NB4 (cell line): ENCODE data around the gene SPEG.

Experiments used
- DNase-seq: peaks from one replicate; pipeline ENCODE4 v3.0.0; 2010; ENCODE audit warnings: low read depth
- H3K4me3 ChIP-seq: one replicate; pipeline ENCODE4 v1.5.1; 2011; ENCODE audit warnings: mild to moderate bottlenecking, low read depth, low read length, moderate library complexity
- CTCF ChIP-seq: IDR thresholded peaks from one replicate; pipeline ENCODE4 v1.5.1; 2012; ENCODE audit warnings: low read depth, low read length
- MAX ChIP-seq: IDR thresholded peaks from 2 replicates; pipeline ENCODE4 v1.6.1; 2011; ENCODE audit warnings: low read depth, low read length
- MYC ChIP-seq: IDR thresholded peaks from 2 replicates; pipeline ENCODE4 v1.6.1; 2011; ENCODE audit warnings: low read depth, low read length
- POLR2A ChIP-seq: IDR thresholded peaks from 2 replicates; pipeline ENCODE4 v1.6.1; 2011; ENCODE audit warnings: mild to moderate bottlenecking; ENCODE audit not compliant: insufficient read length; ENCODE audit errors: extremely low read depth

SPEG gene

GRCh38 chr2:219537657-219538488, 103.2 kb downstream of the SPEG start:
- no peak overlapping the region for H3K4me3 ChIP-seq
- no peak for DNase-seq

GRCh38 chr2:219538504-219538951, 103.9 kb downstream of the SPEG start:
- TF ChIP-seq MYC: no peak
- TF ChIP-seq CTCF: no peak
- TF ChIP-seq MAX: no peak
- TF ChIP-seq POLR2A: no peak
- DNase-seq: peak; percentile 41
- no peak overlapping the region for H3K4me3 ChIP-seq

More at GRCh38 chr2:219537657-219538488, 103.2 kb downstream of the SPEG start:
- no peak for TF ChIP-seq POLR2A
- TF ChIP-seq MYC: no peak
- no peak for TF ChIP-seq MAX
- no peak for TF ChIP-seq CTCF

- TF ChIP-seq MAX (no peak), POLR2A (no peak), CTCF (no peak), MYC (no peak)
- DNase-seq: no peak
- no peak overlapping the region for H3K4me3 ChIP-seq
Measured at GRCh38 chr2:219538956-219539788, 104.5 kb downstream of the SPEG start.

- TF ChIP-seq MYC (no peak), POLR2A (no peak), CTCF (no peak), MAX (no peak)
Measured at GRCh38 chr2:219539926-219540678, 105.5 kb downstream of the SPEG start.

GRCh38 chr2:219540784-219541504, 106.3 kb downstream of the SPEG start:
- no peak overlapping the region for H3K4me3 ChIP-seq
- TF ChIP-seq CTCF (no peak), POLR2A (no peak), MYC (no peak)
- no peak for DNase-seq

More at GRCh38 chr2:219539926-219540678, 105.5 kb downstream of the SPEG start:
- DNase-seq: no peak
- no peak overlapping the region for H3K4me3 ChIP-seq
